K562 (cell line): ENCODE data around the gene MANF. TPM values are rescaled to one million over a fixed set of nuclear protein-coding genes. Genes with fewer than 3 reads are reported as not detected.
A peak's percentile ranks its signal among the peaks of the same experiment; 100 is the strongest.

ENCODE experiments used
- ATAC-seq: fragments of 200-7000 bp; cut with Tn5 transposase; 3 replicates; pipeline ENCODE4 v1.9.1; 2020; ENCODE audit warnings: moderate library complexity
- BruUV-seq: library from RNA; stranded (reverse); fragments of 400-500 nt; replicated peaks from 2 replicates; lab custom pipeline; 2021; lab: Mats Ljungman, UMichigan
- CTCF ChIA-PET: fragments of 300-600 bp; formaldehyde crosslinking; extraction: SDS; loops from one replicate; lab custom pipeline; 2021; ENCODE audit warnings: low intra/inter-chr PET ratio; lab: Yijun Ruan, JAX
- POLR2A ChIA-PET: fragments of 300-600, 350-650 bp; sonication (Branson Sonifier 250); formaldehyde crosslinking; extraction: SDS; loops from one replicate; lab custom pipeline; 2021; ENCODE audit warnings: antibody characterized with exemption, inconsistent platforms; lab: Yijun Ruan, JAX
- DNase-seq, 4 experiments: peaks; one replicate each; pipeline versions ENCODE4 v3.0.0 to v3.0.0-alpha.2; 2011 to 2018; ENCODE audit warnings: low spot score in 3 of 4, mixed read lengths in 3 of 4; ENCODE audit errors: extremely low read depth in 1 of 4
- FAIRE-seq: peaks from 2 replicates; lab custom pipeline; 2011; peaks lifted over from hg19 to GRCh38; lab: Jason Lieb, UNC
- H2AFZ ChIP-seq: 2 replicates; pipeline ENCODE4 v1.6.0; 2011; ENCODE audit warnings: low read depth, low read length, control low read depth, inconsistent platforms
- H3K27ac ChIP-seq: fragments of 200-600 bp; 3 replicates; pipeline ENCODE4 v1.8.0; 2011; ENCODE audit warnings: low read depth, mild to moderate bottlenecking, control low read depth, inconsistent platforms, low read length, moderate library complexity, mixed read lengths; ENCODE audit errors: extremely low read depth
- H3K27me3 ChIP-seq, 2 experiments: fragments of 300-600 bp in 1 of 2; 2 replicates in 1 of 2; 3 replicates in 1 of 2; pipeline versions ENCODE4 v1.6.0 to v1.8.0; 2011; ENCODE audit warnings: inconsistent platforms in 2 of 2, low read length in 2 of 2, mild to moderate bottlenecking in 1 of 2, mixed read lengths in 1 of 2, moderate library complexity in 1 of 2; ENCODE audit not compliant: control insufficient read depth in 2 of 2, insufficient read depth in 2 of 2
- H3K36me3 ChIP-seq: fragments of 300-600 bp; 3 replicates; pipeline ENCODE4 v1.8.0; 2011; ENCODE audit warnings: mild to moderate bottlenecking, low read length, inconsistent platforms; ENCODE audit not compliant: control insufficient read depth, insufficient read depth
- H3K4me1 ChIP-seq, 2 experiments: fragments of 200-600 bp in 1 of 2; replicated peaks in 1 of 2; 2 replicates in 1 of 2; 3 replicates in 1 of 2; pipeline versions ENCODE4 v1.5.1 to v1.8.0; 2011; ENCODE audit warnings: inconsistent platforms in 2 of 2, low read length in 2 of 2, mild to moderate bottlenecking in 1 of 2, mixed read lengths in 1 of 2, moderate library complexity in 1 of 2; ENCODE audit not compliant: control insufficient read depth in 2 of 2, insufficient read depth in 2 of 2
- H3K4me2 ChIP-seq: 2 replicates; pipeline ENCODE4 v1.6.1; 2011; ENCODE audit warnings: low read length, control low read depth, inconsistent platforms, mixed read lengths; ENCODE audit not compliant: insufficient read depth
- H3K4me3 ChIP-seq: fragments of 200-600 bp; sonication (generic), shearing (Covaris generic); 2 replicates; pipeline ENCODE4 v1.5.1; 2016; ENCODE audit warnings: control low read depth, inconsistent platforms
- H3K79me2 ChIP-seq: fragments of 200-600 bp; 3 replicates; pipeline ENCODE4 v1.8.0; 2011; ENCODE audit warnings: low read length, inconsistent platforms; ENCODE audit not compliant: control insufficient read depth, insufficient read depth
- H3K9ac ChIP-seq, 2 experiments: 2 replicates each; pipeline versions ENCODE4 v1.6.0 to v1.6.1; 2011; ENCODE audit warnings: low read depth in 2 of 2, low read length in 2 of 2, control low read depth in 1 of 2, inconsistent platforms in 1 of 2, mild to moderate bottlenecking in 1 of 2, mixed read lengths in 1 of 2; ENCODE audit not compliant: insufficient read depth in 1 of 2
- H3K9me1 ChIP-seq: one replicate; pipeline ENCODE4 v1.6.0; 2011; ENCODE audit warnings: inconsistent platforms, mild to moderate bottlenecking, low read length, moderate library complexity; ENCODE audit not compliant: control insufficient read depth, insufficient read depth
- H3K9me3 ChIP-seq: replicated peaks from 2 replicates; pipeline ENCODE4 v1.5.1; 2011; ENCODE audit warnings: low read depth, low read length, inconsistent platforms; ENCODE audit not compliant: control insufficient read depth, insufficient read depth
- H4K20me1 ChIP-seq: replicated peaks from 2 replicates; pipeline ENCODE4 v1.6.1; 2011; ENCODE audit warnings: low read length, inconsistent platforms, mixed read lengths; ENCODE audit not compliant: control insufficient read depth, insufficient read depth
- CTCFL ChIP-seq: IDR thresholded peaks from 2 replicates; pipeline ENCODE4 v1.6.1; 2011; ENCODE audit warnings: borderline replicate concordance, low read depth, mild to moderate bottlenecking, moderate library complexity, low read length; ENCODE audit not compliant: insufficient read depth, poor library complexity, severe bottlenecking
- ETV5 ChIP-seq: sonication (generic); formaldehyde crosslinking; IDR thresholded peaks from 2 replicates; pipeline ENCODE4 v1.4.0; 2020; ENCODE audit warnings: low read depth, mild to moderate bottlenecking, missing genetic modification reagents
- FOS ChIP-seq: IDR thresholded peaks from 3 replicates; pipeline ENCODE4 v1.6.1; 2011; ENCODE audit not compliant: insufficient read length; ENCODE audit errors: extremely low read depth
- HIVEP1 ChIP-seq: fragments of 250-450 bp; sonication (Bioruptor Pico); IDR thresholded peaks from 2 replicates; pipeline ENCODE4 v1.4.0; 2020; ENCODE audit warnings: mild to moderate bottlenecking
- NONO ChIP-seq, 2 experiments: fragments of 200-400 bp in 1 of 2; fragments of 450-650 bp in 1 of 2; formaldehyde crosslinking in 1 of 2; IDR thresholded peaks; 2 replicates each; pipeline ENCODE4 v1.6.1; 2017; ENCODE audit warnings: low read depth in 2 of 2, mild to moderate bottlenecking in 2 of 2, moderate library complexity in 2 of 2, low read length in 1 of 2
- RB1 ChIP-seq: fragments of 450-650 bp; IDR thresholded peaks from 2 replicates; pipeline ENCODE4 v1.6.1; 2017; ENCODE audit warnings: low read depth, mild to moderate bottlenecking
- SPI1 ChIP-seq: IDR thresholded peaks from 2 replicates; pipeline ENCODE4 v1.6.1; 2011; ENCODE audit warnings: low read depth, low read length, control low read depth, borderline replicate concordance
- TCF3 ChIP-seq: sonication (generic); formaldehyde crosslinking; IDR thresholded peaks from 2 replicates; pipeline ENCODE4 v1.4.0; 2020; ENCODE audit warnings: mild to moderate bottlenecking, missing genetic modification reagents
- USF1 ChIP-seq: sonication (generic); formaldehyde crosslinking; IDR thresholded peaks from 2 replicates; pipeline ENCODE4 v1.9.0; 2022; ENCODE audit warnings: mild to moderate bottlenecking, missing genetic modification reagents
- ZBTB7A ChIP-seq: IDR thresholded peaks from 2 replicates; pipeline ENCODE4 v1.6.1; 2011; ENCODE audit warnings: low read depth, mild to moderate bottlenecking, low read length, moderate library complexity, borderline replicate concordance; ENCODE audit not compliant: control insufficient read depth
- WGBS: fragments of 100-300 bp; shearing (Covaris generic); methylation state at CpG from one replicate; pipeline ENCODE4 v1.1.6; 2016; ENCODE audit warnings: low coverage, mixed read lengths; ENCODE audit not compliant: insufficient coverage; ENCODE audit errors: missing lambda C conversion rate; 5-methylcytosine and 5-hydroxymethylcytosine counted together
- in situ Hi-C: fragments of 300-500 bp; cut with MboI; formaldehyde crosslinking; loops from 4 replicates; pipeline ENCODE4 v1.15.0; 2018; ENCODE audit warnings: inconsistent platforms, mixed read lengths
- intact Hi-C: fragments of 100-400 bp; cut with micrococcal nuclease; formaldehyde crosslinking; loops from 2 replicates; pipeline ENCODE4 v1.14.2; 2022
- polyA plus RNA-seq, 8 experiments: library from polyadenylated mRNA; depleted of rRNA in 4 of 8; stranded (reverse) in 5 of 8; unstranded in 3 of 8; fragments of >200 nt; fragmentation: Nextera tagmentation in 2 of 8; fragmentation: Illumina TruSeq in 1 of 8; extraction: Ambion mirVana in 2 of 8; extraction: Trizol in 1 of 8; gene quantifications; 2 replicates each; pipeline versions ENCODE4 v1.2.1 to v1.2.3, GENCODE V29; 2011 to 2014; ENCODE audit warnings: inconsistent platforms in 1 of 8, missing spikeins in 1 of 8
- total RNA-seq, 7 experiments: library from RNA; depleted of rRNA in 6 of 7; stranded (reverse); fragments of >200 nt in 6 of 7; fragmentation: Illumina TruSeq in 2 of 7; extraction: Trizol in 2 of 7; gene quantifications; 2 replicates each; pipeline versions ENCODE4 v1.2.1 to v1.2.3, GENCODE V29; 2011 to 2021; ENCODE audit warnings: low replicate concordance in 1 of 7
- TF ChIP-seq, protein P1 (sequence below): sonication (generic); formaldehyde crosslinking; IDR thresholded peaks from 2 replicates; pipeline ENCODE4 v1.8.0; 2023; ENCODE audit warnings: mild to moderate bottlenecking, missing genetic modification reagents

The MANF gene
- total and polyA plus RNA-seq, 9 of the 15 experiments (the other 6 are each of a cell fraction or from before 2014, with no cell fraction given), result 6.5 to 52.7 (median 42.3) TPM

DNA sequence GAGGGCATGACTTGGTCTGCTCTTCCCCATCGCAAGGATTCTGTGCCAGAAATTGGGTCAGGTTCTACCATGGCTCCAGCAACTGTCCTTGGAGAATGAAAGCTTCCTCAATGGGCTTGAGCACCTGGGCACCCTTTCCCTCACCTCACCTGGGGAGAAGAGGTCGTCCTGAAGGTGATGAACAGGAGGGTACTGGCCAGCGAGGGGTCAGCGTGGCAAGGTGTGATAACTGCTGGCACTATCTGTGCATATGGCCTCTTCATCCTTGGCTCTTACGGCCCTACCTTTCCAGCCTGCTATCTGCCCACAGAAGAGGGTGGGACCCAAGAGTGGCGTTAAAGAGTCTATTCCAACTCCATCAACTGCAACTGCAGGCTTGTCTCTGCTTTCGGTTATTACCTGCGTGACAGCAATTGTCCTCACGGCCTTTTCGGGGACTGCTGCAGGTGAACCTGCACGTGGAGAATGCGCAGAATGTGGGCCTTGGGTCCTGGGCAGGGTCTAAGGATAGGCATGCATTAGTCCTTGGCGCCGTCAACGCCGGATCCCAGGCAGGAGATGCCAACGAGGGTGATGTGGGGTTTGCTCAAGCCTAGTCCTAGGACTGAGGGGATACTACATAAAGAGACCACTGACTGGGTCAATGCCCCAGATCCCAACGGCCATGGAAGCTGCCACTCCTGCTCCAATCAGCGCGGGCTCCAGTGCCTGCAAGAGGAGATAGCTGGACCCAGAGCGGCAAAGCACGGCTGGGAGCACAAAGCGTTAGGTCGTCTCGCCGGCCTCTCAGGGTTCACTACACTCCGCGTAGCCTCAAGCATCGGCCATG lies 5.4 kb downstream of the MANF start (continued):
- TF ChIP-seq, protein P1, sequence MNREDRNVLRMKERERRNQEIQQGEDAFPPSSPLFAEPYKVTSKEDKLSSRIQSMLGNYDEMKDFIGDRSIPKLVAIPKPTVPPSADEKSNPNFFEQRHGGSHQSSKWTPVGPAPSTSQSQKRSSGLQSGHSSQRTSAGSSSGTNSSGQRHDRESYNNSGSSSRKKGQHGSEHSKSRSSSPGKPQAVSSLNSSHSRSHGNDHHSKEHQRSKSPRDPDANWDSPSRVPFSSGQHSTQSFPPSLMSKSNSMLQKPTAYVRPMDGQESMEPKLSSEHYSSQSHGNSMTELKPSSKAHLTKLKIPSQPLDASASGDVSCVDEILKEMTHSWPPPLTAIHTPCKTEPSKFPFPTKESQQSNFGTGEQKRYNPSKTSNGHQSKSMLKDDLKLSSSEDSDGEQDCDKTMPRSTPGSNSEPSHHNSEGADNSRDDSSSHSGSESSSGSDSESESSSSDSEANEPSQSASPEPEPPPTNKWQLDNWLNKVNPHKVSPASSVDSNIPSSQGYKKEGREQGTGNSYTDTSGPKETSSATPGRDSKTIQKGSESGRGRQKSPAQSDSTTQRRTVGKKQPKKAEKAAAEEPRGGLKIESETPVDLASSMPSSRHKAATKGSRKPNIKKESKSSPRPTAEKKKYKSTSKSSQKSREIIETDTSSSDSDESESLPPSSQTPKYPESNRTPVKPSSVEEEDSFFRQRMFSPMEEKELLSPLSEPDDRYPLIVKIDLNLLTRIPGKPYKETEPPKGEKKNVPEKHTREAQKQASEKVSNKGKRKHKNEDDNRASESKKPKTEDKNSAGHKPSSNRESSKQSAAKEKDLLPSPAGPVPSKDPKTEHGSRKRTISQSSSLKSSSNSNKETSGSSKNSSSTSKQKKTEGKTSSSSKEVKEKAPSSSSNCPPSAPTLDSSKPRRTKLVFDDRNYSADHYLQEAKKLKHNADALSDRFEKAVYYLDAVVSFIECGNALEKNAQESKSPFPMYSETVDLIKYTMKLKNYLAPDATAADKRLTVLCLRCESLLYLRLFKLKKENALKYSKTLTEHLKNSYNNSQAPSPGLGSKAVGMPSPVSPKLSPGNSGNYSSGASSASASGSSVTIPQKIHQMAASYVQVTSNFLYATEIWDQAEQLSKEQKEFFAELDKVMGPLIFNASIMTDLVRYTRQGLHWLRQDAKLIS (CRISPR knock-in tag), result no peak
- no peak for TF ChIP-seq USF1
- TF ChIP-seq, all 486 proteins: peak for 10

DNA sequence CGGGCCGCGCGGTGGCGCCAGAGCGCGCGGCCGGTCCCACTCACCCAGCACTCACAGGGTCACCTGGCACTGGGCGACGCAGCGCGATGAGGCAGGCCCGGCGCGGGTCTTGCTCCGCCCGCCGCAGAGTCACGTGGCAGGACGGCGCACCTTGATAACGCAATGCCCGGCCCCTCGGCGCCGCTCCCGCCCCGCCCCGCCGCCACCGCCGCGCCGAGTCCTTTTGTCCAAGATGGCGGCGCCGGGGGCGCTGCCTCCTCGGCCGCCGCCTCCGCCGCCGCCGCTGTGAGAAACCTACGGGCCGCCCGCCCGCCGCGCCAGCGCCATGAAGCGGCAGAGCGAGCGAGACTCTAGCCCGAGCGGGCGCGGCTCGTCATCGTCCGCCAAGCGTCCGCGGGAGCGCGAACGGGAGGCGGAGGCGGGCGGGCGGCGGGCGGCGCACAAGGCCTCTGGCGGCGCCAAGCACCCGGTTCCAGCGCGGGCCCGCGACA lies 6.0 kb downstream of the MANF start, which contains the start of gene RBM15B:
Gene RBM15B, plus strand, starts transcription at position 211 of the 491 bp plus-strand sequence. Its CDS starts 115 bp downstream, at position 326.
- Histone ChIP-seq H3K27me3 (no peaks in the 10 kb centered on the region), H3K4me1 (peaks cover 29 to 38% of the 10 kb centered on the region in 2 experiments), H3K79me2 (peaks cover 60% of the 10 kb centered on the region), H3K9me1 (peaks cover 23% of the 10 kb centered on the region), H3K4me2 (peak within 1 kb of the TSS; percentile 84), H4K20me1 (peaks cover 30% of the 10 kb centered on the region; the same call in 1 of the 2 replicates), H3K36me3 (peaks cover 76% of the 10 kb centered on the region), H3K9me3 (no peaks in the 10 kb centered on the region), H3K4me3 (peak within 1 kb of the TSS; percentile 69), H3K9ac (peak within 1 kb of the TSS; percentile 81 to 92), H2AFZ (peak within 1 kb of the TSS; percentile 84), H3K27ac (peak within 1 kb of the TSS; percentile 79)
- peak; percentile 93 for ATAC-seq
- CTCF ChIA-PET, result no interaction called here
- FAIRE-seq, result no peak
- DNase-seq, result peak; percentile 79 to 95 (median 88)
- in situ Hi-C loops (no loop called here), intact Hi-C loops (loop anchor here (1.0 kb wide), 1 partner anchor 108 kb away; no protein-coding TSS in a partner anchor)
- no TSS peak for BruUV-seq
- POLR2A ChIA-PET, result no interaction called here
- WGBS, result 0% methylated on average over 26 of the region's 83 CpGs
- no peak for TF ChIP-seq SPI1
- TF ChIP-seq RB1, result peak; percentile 60
- peak; percentile 95 for TF ChIP-seq CTCFL
- no peak; the same call in 1 of the 2 replicates for TF ChIP-seq ZBTB7A
- peak; percentile 45; the same call in 1 of the 2 replicates for TF ChIP-seq TCF3 (CRISPR knock-in tag)
- no peak for TF ChIP-seq HIVEP1 (CRISPR knock-in tag)
- no peak for TF ChIP-seq FOS
- TF ChIP-seq ETV5 (CRISPR knock-in tag), result no peak
- TF ChIP-seq NONO (IDR thresholded peaks at IDR 0.05; ENCODE audit: low read depth in 2 of 2, low read length in 1 of 2), result 0 out of 4 replicates have a peak, but pooled peaks have one; percentile 13 to 47
